MM.1S (cell line): Measurements from ENCODE around the gene DMBT1.

ENCODE experiments used
- EZH2 ChIP-seq: fragments of 300-600 bp; sonication (generic); optimal IDR thresholded peaks from 2 replicates; pipeline ENCODE3; 2017; ENCODE audit warnings: low read depth, mild to moderate bottlenecking, antibody characterized with exemption, low read length, mixed read lengths
- TF ChIP-seq, protein P1 (sequence below): fragments of 300-600 bp; sonication (generic); IDR thresholded peaks from 2 replicates; pipeline ENCODE4 v1.5.1; 2016; ENCODE audit warnings: antibody characterized with exemption, low read length, mixed read lengths

DNA sequence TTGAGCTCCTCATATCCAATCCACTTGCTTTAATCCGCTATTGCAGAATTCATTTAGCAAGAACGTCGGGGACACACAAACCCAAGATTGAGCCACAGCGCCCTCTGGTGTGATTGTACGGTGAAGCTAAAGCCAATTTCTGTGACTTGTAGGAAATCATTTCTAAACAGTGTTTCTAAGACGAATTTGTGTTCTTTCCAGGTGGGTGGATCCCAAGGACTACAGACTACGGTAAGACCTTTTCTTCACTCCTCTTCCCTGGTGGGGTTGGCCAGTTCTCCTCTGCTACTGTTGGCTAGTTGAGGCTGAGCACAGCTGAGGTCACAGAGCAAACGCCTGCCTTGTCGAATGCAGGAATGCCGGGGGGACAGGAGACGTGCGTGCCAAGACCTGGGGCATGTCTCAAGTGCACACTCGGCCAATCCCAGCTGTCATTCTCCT, 5.2 kb downstream of the DMBT1 start:
- TF ChIP-seq, protein P1, sequence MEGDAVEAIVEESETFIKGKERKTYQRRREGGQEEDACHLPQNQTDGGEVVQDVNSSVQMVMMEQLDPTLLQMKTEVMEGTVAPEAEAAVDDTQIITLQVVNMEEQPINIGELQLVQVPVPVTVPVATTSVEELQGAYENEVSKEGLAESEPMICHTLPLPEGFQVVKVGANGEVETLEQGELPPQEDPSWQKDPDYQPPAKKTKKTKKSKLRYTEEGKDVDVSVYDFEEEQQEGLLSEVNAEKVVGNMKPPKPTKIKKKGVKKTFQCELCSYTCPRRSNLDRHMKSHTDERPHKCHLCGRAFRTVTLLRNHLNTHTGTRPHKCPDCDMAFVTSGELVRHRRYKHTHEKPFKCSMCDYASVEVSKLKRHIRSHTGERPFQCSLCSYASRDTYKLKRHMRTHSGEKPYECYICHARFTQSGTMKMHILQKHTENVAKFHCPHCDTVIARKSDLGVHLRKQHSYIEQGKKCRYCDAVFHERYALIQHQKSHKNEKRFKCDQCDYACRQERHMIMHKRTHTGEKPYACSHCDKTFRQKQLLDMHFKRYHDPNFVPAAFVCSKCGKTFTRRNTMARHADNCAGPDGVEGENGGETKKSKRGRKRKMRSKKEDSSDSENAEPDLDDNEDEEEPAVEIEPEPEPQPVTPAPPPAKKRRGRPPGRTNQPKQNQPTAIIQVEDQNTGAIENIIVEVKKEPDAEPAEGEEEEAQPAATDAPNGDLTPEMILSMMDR: peak; percentile 60
- TF ChIP-seq EZH2: no peak
